DMS 273 (cell line): ENCODE data around the gene CADPS2.
A peak's percentile ranks its signal among the peaks of the same experiment; 100 is the strongest.

Experiments
- DNase-seq: peaks from one replicate; lab custom pipeline; 2025; ENCODE audit not compliant: unreplicated experiment; lab: John Stamatoyannopoulos, UW

CADPS2 gene

GRCh38 chr7:122886357-122887081, at the start of gene CADPS2:
CADPS2 (minus strand) TSS chr7:122886460; CDS start chr7:122886337, 123 bp downstream.
- DNase-seq = peak; percentile 75

GRCh38 chr7:122935620-122936019, 49.4 kb upstream of the CADPS2 start:
- DNase-seq = no peak

- DNase-seq = no peak
Observed at GRCh38 chr7:122919643-122920181, 33.5 kb upstream of the CADPS2 start.

- DNase-seq = no peak
Observed at GRCh38 chr7:122914812-122915211, 28.6 kb upstream of the CADPS2 start.

GRCh38 chr7:122913608-122914007, 27.3 kb upstream of the CADPS2 start:
- DNase-seq = no peak

GRCh38 chr7:122902751-122903495, 16.7 kb upstream of the CADPS2 start:
- peak; percentile 17 for DNase-seq

DNA sequence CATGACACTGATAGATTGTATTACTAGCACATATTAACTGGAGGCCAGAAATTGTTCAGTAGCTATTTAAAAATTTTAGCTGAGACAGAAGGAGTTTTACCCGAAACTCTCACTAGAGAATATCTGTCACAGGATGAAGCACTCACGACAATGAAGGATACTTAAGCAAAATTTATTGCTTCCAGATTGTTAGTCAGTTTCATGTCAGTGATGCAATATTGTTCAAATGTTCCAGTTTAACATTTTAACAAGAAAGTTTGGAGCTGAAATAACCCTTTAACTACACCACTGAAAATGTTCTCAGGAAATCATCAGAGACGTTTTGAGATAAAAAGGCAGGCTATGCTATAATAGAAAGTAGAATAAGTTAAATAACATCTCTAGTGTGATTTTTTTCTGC, 15.0 kb upstream of the CADPS2 start:
- DNase-seq = no peak

DNA sequence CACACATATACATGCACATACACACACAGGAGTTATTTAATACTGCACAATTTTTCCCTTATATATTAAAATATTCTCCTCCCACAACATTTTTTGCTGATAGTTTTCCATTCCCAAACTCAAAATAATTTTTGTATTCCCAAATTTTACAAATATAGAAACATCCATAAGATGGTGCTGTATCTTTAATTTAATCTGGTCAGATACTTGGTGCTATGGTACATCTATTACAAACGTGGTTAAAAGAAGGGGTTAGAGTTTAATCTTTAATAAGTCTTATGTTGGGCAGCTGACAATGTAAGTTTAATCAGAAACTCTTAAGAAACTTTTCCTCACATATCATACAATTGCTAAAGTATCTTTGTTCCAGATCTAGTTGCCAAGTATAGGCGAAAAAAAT, 10.2 kb upstream of the CADPS2 start:
- DNase-seq = no peak

DNA sequence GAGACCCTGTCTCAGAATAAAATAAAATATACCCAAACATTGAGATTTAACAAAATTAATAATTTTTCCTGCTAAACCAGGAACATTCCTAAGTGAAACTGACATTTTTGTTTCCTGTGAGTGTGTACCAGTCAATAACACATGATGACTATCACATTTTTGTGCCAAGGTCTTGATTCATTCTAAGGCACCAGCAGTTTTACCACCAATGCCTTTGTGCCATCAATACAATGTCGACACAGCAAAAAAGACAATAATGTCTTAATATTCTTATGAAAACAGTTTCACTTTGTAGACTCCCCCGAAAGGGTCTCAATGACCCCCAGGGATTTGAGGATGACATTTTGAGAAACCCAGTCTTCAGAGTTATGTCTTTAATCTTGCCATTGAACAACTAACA, 7.2 kb upstream of the CADPS2 start:
- DNase-seq = no peak

DNA sequence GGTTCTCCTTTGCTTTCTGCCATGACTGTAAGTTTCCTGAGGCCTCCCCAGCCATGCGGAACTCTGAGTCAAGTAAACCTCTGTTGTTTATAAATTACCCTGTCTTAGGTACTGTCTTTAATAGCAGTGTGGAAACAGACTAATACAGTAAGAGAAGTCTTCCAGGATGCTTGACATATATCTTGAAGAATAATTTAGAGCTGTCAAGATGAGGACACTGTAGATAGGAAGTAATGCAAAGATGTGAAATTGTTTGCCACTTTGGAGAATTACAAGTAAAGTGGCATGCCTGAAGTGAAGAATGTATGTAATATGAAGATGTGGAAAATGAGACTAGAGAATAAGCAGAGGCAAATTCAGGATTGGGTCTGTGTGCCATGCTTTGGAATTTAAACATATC, 2.9 kb upstream of the CADPS2 start:
- no peak for DNase-seq

GRCh38 chr7:122887848-122888247, 1.6 kb upstream of the CADPS2 start:
- DNase-seq = no peak

DNA sequence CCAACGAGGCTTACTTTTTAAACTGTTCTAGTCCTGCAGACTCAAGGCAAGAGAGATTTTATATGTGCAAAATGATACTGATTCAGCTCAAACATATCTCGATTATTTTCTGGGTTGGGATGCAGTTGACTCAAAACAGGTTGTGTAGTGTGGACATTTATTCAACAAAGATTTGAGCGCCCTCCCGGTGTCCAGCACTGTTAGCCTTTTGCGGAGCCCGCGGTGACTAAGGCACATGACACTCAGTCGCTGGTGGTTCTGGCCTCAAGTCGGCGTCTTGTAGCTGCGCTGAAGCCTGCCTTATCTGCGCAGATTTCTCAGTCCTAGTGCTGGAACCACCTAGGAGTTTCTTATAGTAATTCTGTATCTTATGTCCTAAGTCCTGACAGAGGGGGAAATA, 938 bp upstream of the CADPS2 start:
- peak; percentile 21 for DNase-seq

DNA sequence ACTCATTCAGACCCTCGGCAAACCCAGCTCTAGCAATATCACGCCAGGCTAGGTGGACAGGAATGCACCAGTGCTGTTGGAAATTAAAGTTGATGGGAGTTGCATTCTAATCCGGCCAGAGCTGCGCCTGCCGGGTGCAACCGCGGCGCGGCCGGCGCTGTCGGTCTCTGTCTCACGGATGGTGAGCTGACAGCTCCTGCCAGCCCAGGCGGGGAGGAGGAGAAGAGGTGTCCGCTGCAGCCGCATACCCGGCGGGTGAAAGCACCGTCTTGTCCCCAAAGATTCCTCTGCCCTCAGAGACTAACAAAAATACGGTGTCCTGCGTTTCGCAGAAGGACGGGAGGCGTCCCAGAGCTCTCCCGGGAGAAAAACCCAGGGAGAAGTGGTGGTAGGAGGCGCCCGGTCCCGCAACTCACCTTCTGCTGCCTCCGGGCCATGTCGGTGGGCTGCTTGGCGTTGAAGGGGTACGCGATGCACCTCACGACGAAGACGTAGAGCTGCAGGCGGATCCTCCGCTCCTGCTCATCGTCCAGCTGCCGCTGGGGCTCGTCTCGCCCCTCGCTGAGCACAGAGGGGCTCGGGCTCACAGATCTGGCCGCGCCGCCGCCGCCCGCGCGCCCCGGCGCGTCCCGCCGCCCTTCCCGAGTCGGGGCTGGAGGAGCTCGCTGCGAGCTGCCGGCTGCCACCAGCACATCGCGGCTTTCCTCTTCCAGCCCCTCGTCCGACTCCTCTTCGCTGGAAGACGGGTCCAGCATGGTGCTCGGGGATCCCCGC, 490 bp downstream of the CADPS2 start:
- DNase-seq = peak; percentile 56

DNA sequence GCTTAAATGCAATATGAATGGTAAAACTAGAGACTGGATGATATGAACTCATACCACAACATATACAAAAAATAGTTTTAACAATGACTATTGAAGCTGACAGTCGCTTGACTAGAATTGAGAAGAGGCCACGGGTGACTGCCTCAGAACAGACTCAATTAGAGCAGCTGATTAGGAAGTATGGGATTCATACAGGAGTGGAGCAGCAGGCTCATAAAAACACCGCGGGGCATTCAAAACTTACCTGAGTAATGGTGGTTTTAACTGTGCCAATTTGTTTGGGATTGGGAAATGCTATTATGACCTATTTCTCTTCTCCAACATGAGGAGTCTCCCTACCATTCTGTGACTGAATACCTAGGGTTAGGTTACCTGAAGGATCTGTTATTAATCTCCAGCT, 2.1 kb downstream of the CADPS2 start:
- no peak for DNase-seq

- DNase-seq = no peak
Observed at GRCh38 chr7:122883049-122883680, 3.1 kb downstream of the CADPS2 start.

GRCh38 chr7:122881324-122881723, 4.9 kb downstream of the CADPS2 start:
- DNase-seq = no peak

- no peak for DNase-seq
Observed at GRCh38 chr7:122869260-122869659, 17.0 kb downstream of the CADPS2 start.

DNA sequence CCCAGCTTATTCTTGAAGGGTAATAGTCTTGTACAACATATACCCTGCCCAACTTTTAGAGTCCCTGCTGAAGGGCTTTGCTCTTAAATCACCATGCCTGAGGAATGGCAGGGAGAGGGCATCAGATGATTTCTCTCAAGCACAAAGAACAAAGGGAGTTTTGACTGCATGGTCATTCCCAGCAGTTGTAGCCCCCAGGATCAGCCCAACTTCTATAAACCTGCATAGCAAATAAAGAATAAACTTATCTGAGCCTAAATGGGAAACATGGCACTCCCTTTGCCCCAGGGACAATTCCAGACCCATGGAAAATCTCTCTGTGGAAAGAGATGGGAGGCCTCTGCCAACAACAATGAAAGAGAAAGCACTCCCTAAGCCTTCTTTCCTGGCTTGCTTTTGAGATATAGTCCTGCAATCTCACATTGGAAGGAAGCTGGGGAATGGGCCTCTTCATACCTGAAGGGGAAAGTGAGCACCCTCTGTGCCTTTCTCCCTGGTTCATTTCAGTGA, 18.7 kb downstream of the CADPS2 start:
- DNase-seq = no peak

DNA sequence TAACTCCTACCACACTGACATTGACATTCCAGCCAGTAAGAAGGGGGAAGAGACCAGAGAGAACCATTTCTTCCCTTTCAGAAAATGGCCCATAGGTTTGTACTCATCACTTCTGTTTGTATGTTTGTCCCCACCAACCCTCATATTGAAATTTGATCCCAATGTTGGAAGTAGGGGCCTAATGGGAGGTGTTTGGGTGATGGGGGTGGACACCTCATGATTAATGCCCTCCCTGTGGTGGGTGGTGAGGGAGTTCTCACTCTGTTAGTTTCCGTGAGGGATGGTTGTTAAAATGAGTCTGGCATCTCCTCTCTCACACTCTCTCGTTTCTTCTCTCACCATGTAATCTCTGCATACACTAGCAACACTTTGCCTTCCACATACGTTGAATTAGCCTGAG, 21.4 kb downstream of the CADPS2 start:
- no peak for DNase-seq

DNA sequence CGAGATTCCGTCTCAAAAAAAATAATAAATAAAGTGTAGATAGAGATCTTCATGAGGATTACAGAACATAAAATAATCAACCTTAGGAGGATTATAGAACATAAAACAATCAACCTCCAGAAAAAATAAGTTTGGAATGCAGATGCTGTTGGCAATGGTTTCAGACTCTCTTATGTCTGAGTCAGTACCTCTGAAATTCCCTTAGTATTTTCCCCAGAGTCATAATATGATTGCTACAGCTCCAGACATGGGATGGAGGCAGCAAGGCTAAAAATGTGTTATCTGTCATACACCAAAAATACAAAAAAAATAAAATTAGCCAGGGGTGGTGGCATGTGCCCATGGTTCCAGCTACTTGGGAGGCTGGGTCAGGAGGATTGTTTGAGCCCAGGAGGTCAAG, 22.2 kb downstream of the CADPS2 start:
- no peak for DNase-seq

- DNase-seq = no peak
Observed at GRCh38 chr7:122858320-122858719, 27.9 kb downstream of the CADPS2 start.
